GM12874 (cell line): ENCODE results near the gene KHK.
A peak's percentile ranks its signal among the peaks of the same experiment; 100 is the strongest.

ENCODE experiments used
- CTCF ChIP-seq: IDR thresholded peaks from 2 replicates; pipeline ENCODE4 v1.5.1; 2011; ENCODE audit warnings: low read depth, mild to moderate bottlenecking, control low read depth, low read length, moderate library complexity; ENCODE audit not compliant: insufficient read depth

KHK gene

GRCh38 chr2:27042159-27042661 is 44.4 kb upstream of the KHK start:
- no peak for TF ChIP-seq CTCF

GRCh38 chr2:27042985-27043634 is 43.5 kb upstream of the KHK start:
- TF ChIP-seq CTCF: no peak

- TF ChIP-seq CTCF: no peak
Observed at GRCh38 chr2:27049422-27050280, 36.9 kb upstream of the KHK start.

DNA sequence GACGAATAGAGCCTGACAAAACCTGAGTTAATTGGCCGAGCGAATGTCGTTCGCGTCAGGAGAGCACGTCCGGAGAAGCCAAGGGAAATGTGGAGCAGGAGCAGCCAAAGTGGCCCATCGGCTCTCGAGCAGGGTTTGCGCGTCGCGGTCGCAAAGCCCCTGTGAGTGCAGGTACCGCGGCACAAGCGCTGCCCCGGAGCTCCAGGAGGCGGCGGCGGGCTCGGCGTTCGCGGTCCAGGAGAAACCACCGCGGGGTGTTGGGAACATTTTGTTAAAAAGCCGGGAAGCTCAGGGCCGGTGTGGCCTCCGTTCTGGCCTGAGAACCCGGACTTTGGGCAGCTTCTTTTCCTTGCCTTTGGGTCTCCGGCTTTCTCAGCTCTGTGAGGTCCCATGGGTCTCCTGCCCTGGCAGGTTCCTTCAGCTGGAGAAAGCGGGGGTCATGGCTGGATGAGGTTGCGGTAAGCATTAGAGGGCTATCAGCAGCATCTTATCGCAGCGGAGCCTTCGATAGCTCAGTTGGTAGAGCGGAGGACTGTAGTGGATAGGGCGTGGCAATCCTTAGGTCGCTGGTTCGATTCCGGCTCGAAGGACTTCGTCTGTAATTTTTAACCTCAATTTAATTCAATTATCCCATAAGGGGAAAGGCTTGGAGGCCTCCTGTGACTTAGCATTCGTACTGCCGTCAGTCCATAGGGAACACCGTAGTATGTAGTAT is 36.1 kb upstream of the KHK start:
- peak; percentile 25 for TF ChIP-seq CTCF

DNA sequence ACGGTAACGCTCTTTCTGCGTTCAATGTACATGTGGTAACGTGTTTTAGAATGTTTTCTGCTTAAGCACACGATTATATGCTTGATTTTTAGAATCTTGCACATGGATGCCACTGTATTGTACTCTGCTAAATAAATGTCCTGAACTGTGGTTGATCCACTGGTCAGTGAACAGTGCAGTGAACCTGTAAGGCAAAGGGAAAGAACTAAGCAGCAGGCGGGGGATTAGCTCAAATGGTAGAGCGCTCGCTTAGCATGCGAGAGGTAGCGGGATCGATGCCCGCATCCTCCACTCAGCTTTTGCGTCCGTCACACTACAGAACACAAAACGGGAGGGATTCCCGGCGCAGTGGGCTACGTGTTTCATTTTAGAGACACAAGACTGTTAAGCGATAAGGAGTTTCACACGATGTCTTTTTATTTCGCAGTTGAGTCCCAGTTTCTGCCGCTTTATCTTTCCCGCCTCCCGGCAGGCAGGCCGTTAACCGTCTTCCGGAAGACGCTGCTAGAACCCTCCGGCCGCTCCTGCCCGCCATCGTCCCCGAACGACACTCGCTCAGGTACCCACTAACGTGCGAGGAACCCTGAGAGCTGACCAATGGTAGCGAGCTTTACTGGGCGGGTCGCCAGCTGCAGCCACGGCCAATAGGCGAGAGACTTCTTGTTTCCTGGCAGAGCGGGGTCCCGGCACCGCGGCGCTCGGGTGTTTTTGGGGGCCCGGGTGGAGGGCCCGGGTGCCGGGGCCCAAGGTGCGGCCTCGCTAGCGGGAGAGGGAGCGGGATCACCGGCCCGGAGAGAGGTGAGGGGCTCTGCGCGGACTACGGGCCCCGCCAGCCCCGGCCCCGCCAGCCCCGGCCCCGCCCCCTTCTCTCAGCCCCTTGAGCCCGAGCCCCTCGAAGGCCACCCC is 35.3 kb upstream of the KHK start, which contains the start of gene AGBL5:
Gene AGBL5 (plus strand): TSS at position 673 of the 906 bp plus-strand sequence. CDS start 1,291 bp downstream, outside the sequence.
- no peak for TF ChIP-seq CTCF

GRCh38 chr2:27051902-27052645 is 34.5 kb upstream of the KHK start:
- no peak for TF ChIP-seq CTCF
